Gastroesophageal sphincter (tissue), 3 donors: ENCODE data around the gene TMTC1.

Experiments used
- EP300 ChIP-seq: sonication (generic); formaldehyde crosslinking; IDR thresholded peaks from one replicate; pipeline ENCODE4 v1.6.1; 2017; ENCODE audit warnings: antibody characterized with exemption, mild to moderate bottlenecking
- POLR2A ChIP-seq, 2 donors: fragments of 450-650 bp; IDR thresholded peaks; one replicate each; pipeline ENCODE4 v1.6.1; 2017; ENCODE audit warnings: antibody characterized with exemption in 2 of 2, mild to moderate bottlenecking in 2 of 2, moderate library complexity in 1 of 2
- TF ChIP-seq, protein P1 (sequence below), 4 experiments: fragments of 200-600 bp in 2 of 4; fragments of 450-650 bp in 2 of 4; sonication (generic) in 1 of 4; IDR thresholded peaks; one replicate each; pipeline ENCODE4 v1.5.1; 2017 to 2019; ENCODE audit warnings: antibody characterized with exemption in 4 of 4, mild to moderate bottlenecking in 2 of 4, moderate library complexity in 2 of 4

DNA sequence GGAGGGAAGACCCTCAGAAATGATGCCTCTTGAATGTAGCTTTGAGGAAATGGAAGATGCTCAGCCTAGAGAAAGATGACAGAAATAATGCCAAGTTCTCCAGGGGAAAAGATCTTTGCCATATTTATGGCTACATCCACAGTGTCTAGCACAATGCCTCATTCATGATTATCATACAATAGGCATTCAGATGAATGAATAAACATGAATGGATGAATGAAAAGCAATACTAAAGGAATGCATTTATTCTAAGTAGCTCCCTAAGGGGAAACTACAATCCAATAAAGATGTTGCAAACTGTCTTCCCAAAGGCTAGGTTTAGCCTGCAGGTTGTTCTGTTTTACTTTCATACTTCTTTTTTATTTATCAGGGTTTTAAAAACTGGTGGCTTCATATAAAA is 12.0 kb downstream of the TMTC1 start:
- TF ChIP-seq EP300: no peak
- TF ChIP-seq POLR2A (IDR thresholded peaks at IDR 0.05): no peak
- TF ChIP-seq, protein P1, sequence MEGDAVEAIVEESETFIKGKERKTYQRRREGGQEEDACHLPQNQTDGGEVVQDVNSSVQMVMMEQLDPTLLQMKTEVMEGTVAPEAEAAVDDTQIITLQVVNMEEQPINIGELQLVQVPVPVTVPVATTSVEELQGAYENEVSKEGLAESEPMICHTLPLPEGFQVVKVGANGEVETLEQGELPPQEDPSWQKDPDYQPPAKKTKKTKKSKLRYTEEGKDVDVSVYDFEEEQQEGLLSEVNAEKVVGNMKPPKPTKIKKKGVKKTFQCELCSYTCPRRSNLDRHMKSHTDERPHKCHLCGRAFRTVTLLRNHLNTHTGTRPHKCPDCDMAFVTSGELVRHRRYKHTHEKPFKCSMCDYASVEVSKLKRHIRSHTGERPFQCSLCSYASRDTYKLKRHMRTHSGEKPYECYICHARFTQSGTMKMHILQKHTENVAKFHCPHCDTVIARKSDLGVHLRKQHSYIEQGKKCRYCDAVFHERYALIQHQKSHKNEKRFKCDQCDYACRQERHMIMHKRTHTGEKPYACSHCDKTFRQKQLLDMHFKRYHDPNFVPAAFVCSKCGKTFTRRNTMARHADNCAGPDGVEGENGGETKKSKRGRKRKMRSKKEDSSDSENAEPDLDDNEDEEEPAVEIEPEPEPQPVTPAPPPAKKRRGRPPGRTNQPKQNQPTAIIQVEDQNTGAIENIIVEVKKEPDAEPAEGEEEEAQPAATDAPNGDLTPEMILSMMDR (IDR thresholded peaks at IDR 0.05): no peak
